Right atrium auricular region (tissue), 2 donors: ENCODE data around the gene APOBEC4. TPM values are rescaled to one million over a fixed set of nuclear protein-coding genes. Genes with fewer than 3 reads are reported as not detected.
"Not testable (repeated sequence)": the region's sequence is repeated elsewhere in the genome, so short reads cannot be mapped to it uniquely, and the experiment has no call there.

Source experiments
- DNase-seq: peaks from one replicate; pipeline ENCODE4 v3.0.0-alpha.2; 2019; ENCODE audit warnings: low spot score
- H3K27ac ChIP-seq, 2 donors: fragments of 200-600 bp; sonication (generic); 1 replicate in 1 of 2; 2 replicates in 1 of 2; pipeline ENCODE4 v1.5.1; 2016 to 2019
- H3K27me3 ChIP-seq, 2 donors: fragments of 200-600 bp; sonication (generic); one replicate each; pipeline versions ENCODE4 v1.5.1 to v1.6.0; 2017 to 2019
- H3K36me3 ChIP-seq: fragments of 200-600 bp; sonication (generic); one replicate; pipeline ENCODE4 v1.5.1; 2016
- H3K4me1 ChIP-seq, 2 donors: fragments of 200-600 bp; sonication (generic); one replicate each; pipeline versions ENCODE4 v1.5.1 to v1.6.0; 2017 to 2019
- H3K4me3 ChIP-seq, 2 donors: fragments of 200-600 bp; sonication (generic); 1 replicate in 1 of 2; 2 replicates in 1 of 2; pipeline ENCODE4 v1.5.1; 2017 to 2019; ENCODE audit warnings: mild to moderate bottlenecking in 1 of 2, moderate library complexity in 1 of 2
- H3K9me3 ChIP-seq, 2 donors: fragments of 200-600 bp; sonication (generic); one replicate each; pipeline ENCODE4 v1.5.1; 2019
- CTCF ChIP-seq, 2 donors: fragments of 200-600 bp; sonication (generic); IDR thresholded peaks; one replicate each; pipeline ENCODE4 v1.5.1; 2019; ENCODE audit warnings: antibody characterized with exemption in 2 of 2
- total RNA-seq, 2 donors: library from RNA; depleted of rRNA; stranded (reverse); fragments of >200 nt; gene quantifications; one replicate each; pipeline ENCODE4 v1.1.0, GENCODE V29; 2016

The APOBEC4 gene
- total RNA-seq, 2 donors from 2014 or later, result not detected

DNA sequence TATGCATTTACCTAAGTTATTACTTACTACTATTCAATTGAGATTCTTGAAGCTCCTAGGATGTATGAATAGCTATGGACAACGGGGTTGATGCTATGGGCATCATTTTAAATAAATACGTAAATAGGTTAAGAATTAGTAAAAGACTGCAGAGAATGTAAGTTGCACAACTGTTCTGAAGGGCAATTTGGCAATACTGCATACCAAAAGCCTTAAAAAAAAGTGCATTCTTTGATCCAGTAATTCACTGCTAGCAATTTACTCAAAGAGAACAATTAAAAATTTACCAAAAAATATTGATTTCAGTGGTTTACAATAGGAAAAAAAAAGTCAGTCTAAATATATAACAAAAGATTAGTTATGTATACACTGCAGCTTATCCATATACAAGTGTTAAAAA lies 21.0 kb downstream of the APOBEC4 start:
- Histone ChIP-seq H3K36me3 (peaks cover 33% of the 10 kb centered on the region), H3K27me3 (no peaks in the 10 kb centered on the region), H3K27ac (peak overlapping the region in 1 of 2 donors; percentile 97), H3K4me3 (peak overlapping the region; percentile 12 to 91), H3K4me1 (peaks cover 0 to 58% of the 10 kb centered on the region in 2 donors), H3K9me3 (no peaks in the 10 kb centered on the region)
- no peak for TF ChIP-seq CTCF (IDR thresholded peaks at IDR 0.05)
- DNase-seq, result no peak

DNA sequence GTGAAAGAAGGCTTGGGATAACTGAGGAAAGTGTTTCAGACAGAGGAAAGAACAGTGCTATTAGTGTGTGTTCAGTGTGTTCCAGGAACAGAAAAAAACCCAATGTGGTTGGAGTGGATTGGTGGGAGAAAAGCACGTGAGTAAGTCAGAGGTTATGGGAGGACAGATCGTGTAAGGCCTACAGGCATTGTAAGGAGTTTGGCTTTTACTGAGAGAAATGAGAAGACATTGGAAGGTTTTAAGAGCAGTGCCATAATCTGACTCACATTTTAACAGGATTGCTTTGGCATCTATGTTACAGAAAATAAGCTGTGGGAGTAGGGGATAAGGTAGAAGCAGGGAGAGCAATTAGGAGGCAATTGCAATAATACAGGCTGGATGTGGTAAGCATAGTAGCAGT lies 22.4 kb downstream of the APOBEC4 start:
- H3K4me3 ChIP-seq, result no peak overlapping the region
- peaks cover 0 to 61% of the 10 kb centered on the region in 2 donors for H3K4me1 ChIP-seq
- H3K27me3 ChIP-seq, result no peaks in the 10 kb centered on the region
- no peaks in the 10 kb centered on the region for H3K9me3 ChIP-seq
- H3K36me3 ChIP-seq, result peaks cover 38% of the 10 kb centered on the region
- no peak for DNase-seq
- TF ChIP-seq CTCF (IDR thresholded peaks at IDR 0.05), result no peak
- H3K27ac ChIP-seq, result peak overlapping the region in 1 of 2 donors; percentile 18

GRCh38 chr1:183628537-183628936 lies 24.6 kb downstream of the APOBEC4 start:
- H3K27ac ChIP-seq, result no peak overlapping the region

DNA sequence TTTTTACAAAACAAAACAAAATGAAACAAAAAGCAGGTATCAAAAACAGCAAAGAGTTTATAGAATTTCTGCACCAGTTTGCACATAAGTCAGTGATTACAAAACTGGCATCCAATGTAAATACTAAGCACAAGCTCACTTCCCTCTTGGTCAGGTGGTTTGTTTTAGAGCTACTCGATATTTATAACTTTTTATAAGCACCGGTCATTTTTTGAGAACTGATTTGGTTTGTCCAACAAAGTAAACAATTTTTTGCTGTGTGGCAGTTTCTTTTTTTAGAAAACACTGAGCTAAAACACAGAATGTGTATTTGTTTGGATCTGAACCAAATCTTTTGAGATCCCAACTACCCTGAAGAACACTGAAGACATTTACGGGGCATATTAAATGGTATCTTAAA lies 26.9 kb downstream of the APOBEC4 start:
- DNase-seq, H3K27me3 ChIP-seq, H3K9me3 ChIP-seq, H3K4me3 ChIP-seq: not testable (repeated sequence)
- H3K4me1 ChIP-seq, result peaks cover 0 to 59% of the 10 kb centered on the region in 2 donors
- H3K27ac ChIP-seq, result peak overlapping the region in 1 of 2 donors; percentile 40
- H3K36me3 ChIP-seq, result peaks cover 50% of the 10 kb centered on the region

More at GRCh38 chr1:183628537-183628936, 24.6 kb downstream of the APOBEC4 start:
- Histone ChIP-seq H3K9me3 (no peaks in the 10 kb centered on the region), H3K4me1 (peaks cover 0 to 65% of the 10 kb centered on the region in 2 donors), H3K4me3 (no peak overlapping the region), H3K27me3 (no peaks in the 10 kb centered on the region), H3K36me3 (peaks cover 50% of the 10 kb centered on the region)
- no peak for TF ChIP-seq CTCF (IDR thresholded peaks at IDR 0.05)
- DNase-seq, result no peak

DNA sequence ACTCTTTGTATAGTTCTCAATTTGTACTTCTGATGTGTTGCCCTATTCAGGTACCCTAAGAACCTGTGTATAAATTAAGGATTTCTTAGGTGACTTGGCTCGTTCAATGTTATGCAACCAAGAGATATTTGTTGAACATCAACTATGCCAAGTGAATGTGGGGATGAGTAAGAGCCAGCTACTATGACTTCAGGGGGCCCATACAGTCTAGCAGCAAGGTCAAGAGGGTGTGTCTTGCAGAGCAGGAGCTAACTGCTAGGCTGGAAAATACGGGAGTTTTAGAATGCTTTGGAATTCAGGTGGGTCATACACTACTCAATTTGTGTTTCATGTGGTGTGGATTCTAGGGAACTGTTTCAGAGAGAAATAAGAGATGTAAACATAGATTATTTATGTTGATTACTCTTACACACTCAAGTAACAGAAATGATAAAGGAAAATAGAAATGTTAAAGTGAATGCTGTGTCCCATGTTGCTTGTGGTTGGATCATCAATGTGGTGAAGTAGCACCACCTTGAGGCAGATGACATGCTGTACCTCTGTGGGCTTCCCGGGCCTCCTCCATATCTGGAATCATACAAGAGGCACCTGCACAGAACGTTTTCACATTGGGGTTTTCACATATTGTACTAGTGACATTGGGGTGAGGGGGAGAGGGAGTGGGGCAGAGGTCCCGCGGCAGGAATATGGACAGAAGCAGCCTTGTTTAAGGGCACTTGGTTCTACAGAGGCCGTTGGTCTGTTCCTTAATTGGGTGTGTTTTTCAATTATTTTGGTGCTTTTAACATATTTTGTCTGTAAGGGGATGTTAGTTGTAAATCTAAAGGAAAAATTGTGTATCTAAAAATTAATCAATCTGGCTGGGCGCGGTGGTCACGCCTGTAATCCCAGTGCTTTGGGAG lies 30.0 kb downstream of the APOBEC4 start:
- Histone ChIP-seq H3K9me3 (no peaks in the 10 kb centered on the region), H3K4me3 (no peak overlapping the region), H3K36me3 (peaks cover 23% of the 10 kb centered on the region), H3K27ac (no peak overlapping the region), H3K27me3 (no peaks in the 10 kb centered on the region), H3K4me1 (peaks cover 0 to 39% of the 10 kb centered on the region in 2 donors)
- TF ChIP-seq CTCF (IDR thresholded peaks at IDR 0.05), result peak in 1 of 2 donors; percentile 73
- no peak for DNase-seq

DNA sequence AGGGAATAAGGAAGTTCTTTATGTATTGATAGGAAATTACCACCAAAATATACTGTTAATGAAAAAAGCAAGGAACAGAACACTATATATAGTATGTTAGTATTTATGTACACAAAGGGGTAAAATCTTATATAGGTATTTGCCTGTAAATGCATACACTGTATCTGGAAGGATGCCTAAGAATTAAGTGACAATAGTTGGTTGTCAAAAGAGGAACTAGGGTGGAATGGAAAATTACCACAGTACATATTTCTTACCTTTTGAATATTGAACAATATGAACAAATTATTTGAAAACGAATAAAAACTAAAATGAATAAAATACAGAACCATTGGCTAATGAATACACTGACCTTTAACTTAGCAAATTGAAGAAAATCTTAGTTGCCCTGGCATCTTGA lies 31.1 kb downstream of the APOBEC4 start:
- DNase-seq, result no peak
- H3K27ac ChIP-seq, result no peak overlapping the region
- H3K36me3 ChIP-seq, result peaks cover 17% of the 10 kb centered on the region
- no peak for TF ChIP-seq CTCF (IDR thresholded peaks at IDR 0.05)
- no peaks in the 10 kb centered on the region for H3K9me3 ChIP-seq
- no peak overlapping the region for H3K4me3 ChIP-seq
- no peaks in the 10 kb centered on the region for H3K27me3 ChIP-seq
- peaks cover 0 to 33% of the 10 kb centered on the region in 2 donors for H3K4me1 ChIP-seq
